Mesendoderm (in vitro differentiated cells): Measurements from ENCODE around the gene NBEA.

ENCODE experiments used
- DNase-seq: peaks from one replicate; pipeline ENCODE4 v3.0.0; 2013
- H2AK5ac ChIP-seq: 2 replicates; pipeline ENCODE4 v1.6.1; 2013; ENCODE audit warnings: low read length, inconsistent platforms
- H2BK120ac ChIP-seq: 2 replicates; pipeline ENCODE4 v1.6.1; 2013; ENCODE audit warnings: low read depth, mild to moderate bottlenecking, low read length, moderate library complexity, mixed read lengths
- H2BK15ac ChIP-seq: replicated peaks from 2 replicates; pipeline ENCODE4 v1.6.1; 2013; ENCODE audit warnings: low read depth, mild to moderate bottlenecking, moderate library complexity
- H2BK5ac ChIP-seq: 2 replicates; pipeline ENCODE4 v1.6.1; 2013; ENCODE audit warnings: low read length, inconsistent platforms
- H3K18ac ChIP-seq: 2 replicates; pipeline ENCODE4 v1.6.1; 2013; ENCODE audit warnings: mild to moderate bottlenecking, low read length, mixed read lengths
- H3K23ac ChIP-seq: one replicate; pipeline ENCODE4 v1.6.1; 2013; ENCODE audit warnings: low read length
- H3K27ac ChIP-seq: 2 replicates; pipeline ENCODE4 v1.5.1; 2013; ENCODE audit warnings: low read depth, mild to moderate bottlenecking, inconsistent platforms, low read length, moderate library complexity
- H3K27me3 ChIP-seq: 2 replicates; pipeline ENCODE4 v1.6.1; 2013; ENCODE audit warnings: low read length, control low read depth, mild to moderate bottlenecking, inconsistent platforms; ENCODE audit not compliant: insufficient read depth, poor library complexity
- H3K36me3 ChIP-seq: 2 replicates; pipeline ENCODE4 v1.6.1; 2013; ENCODE audit warnings: low read length, inconsistent platforms; ENCODE audit not compliant: control insufficient read depth, insufficient read depth
- H3K4ac ChIP-seq: one replicate; pipeline ENCODE4 v1.6.1; 2013; ENCODE audit warnings: low read depth, mild to moderate bottlenecking, low read length, moderate library complexity
- H3K4me1 ChIP-seq: 2 replicates; pipeline ENCODE4 v1.6.1; 2013; ENCODE audit warnings: low read depth, low read length, inconsistent platforms; ENCODE audit not compliant: control insufficient read depth
- H3K4me2 ChIP-seq: 2 replicates; pipeline ENCODE4 v1.6.1; 2013; ENCODE audit warnings: low read length
- H3K4me3 ChIP-seq: 2 replicates; pipeline ENCODE4 v1.5.1; 2013; ENCODE audit warnings: mild to moderate bottlenecking, low read length
- H3K56ac ChIP-seq: one replicate; pipeline ENCODE4 v1.6.1; 2013; ENCODE audit warnings: low read length
- H3K79me1 ChIP-seq: 2 replicates; pipeline ENCODE4 v1.6.1; 2013; ENCODE audit warnings: low read length, inconsistent platforms
- H3K79me2 ChIP-seq: 2 replicates; pipeline ENCODE4 v1.6.1; 2013; ENCODE audit warnings: mild to moderate bottlenecking, low read length; ENCODE audit not compliant: control insufficient read depth, insufficient read depth
- H3K9ac ChIP-seq: 2 replicates; pipeline ENCODE4 v1.6.1; 2013; ENCODE audit warnings: low read length, inconsistent platforms
- H4K5ac ChIP-seq: one replicate; pipeline ENCODE4 v1.6.1; 2013; ENCODE audit warnings: low read length
- H4K8ac ChIP-seq: one replicate; pipeline ENCODE4 v1.6.1; 2013; ENCODE audit warnings: low read depth, mild to moderate bottlenecking, control low read depth, low read length, moderate library complexity
- WGBS: extraction: QIAGEN DNeasy Blood & Tissue Kit; methylation state at CpG from one replicate; pipeline ENCODE4 v1.1.7; 2013; ENCODE audit warnings: low lambda C conversion rate, missing lambda C conversion rate; ENCODE audit not compliant: insufficient coverage; ENCODE audit errors: extremely low coverage; 5-methylcytosine and 5-hydroxymethylcytosine counted together

Gene NBEA

DNA sequence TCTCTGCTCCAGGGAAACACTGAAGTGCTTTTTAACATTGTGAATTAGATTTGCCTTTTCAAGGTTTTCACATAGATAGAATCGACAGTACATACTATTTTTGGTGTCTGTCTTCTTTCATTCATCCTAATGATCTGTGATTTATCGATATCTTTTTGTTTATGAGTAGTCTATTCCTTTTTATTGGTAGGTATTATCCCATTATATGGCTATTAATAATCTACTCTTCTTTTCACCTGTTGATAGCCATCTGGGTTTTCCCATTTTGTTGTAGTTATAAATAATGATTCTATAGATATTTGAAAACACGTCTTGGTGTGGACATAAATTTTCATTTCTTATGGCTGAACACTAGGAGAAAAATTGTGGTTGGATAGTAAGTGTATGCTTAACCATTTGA lies 271.8 kb downstream of the NBEA start:
- H3K4me1 ChIP-seq: no peaks in the 10 kb centered on the region
- no peak overlapping the region for H4K8ac ChIP-seq
- H3K23ac ChIP-seq: no peak overlapping the region
- H3K79me2 ChIP-seq: no peaks in the 10 kb centered on the region
- no peak overlapping the region for H3K27ac ChIP-seq
- no peak overlapping the region for H3K4me2 ChIP-seq
- no peak overlapping the region for H2AK5ac ChIP-seq
- no peak overlapping the region for H3K4me3 ChIP-seq
- no peak overlapping the region for H3K18ac ChIP-seq
- no peak overlapping the region for H2BK120ac ChIP-seq
- no peaks in the 10 kb centered on the region for H3K27me3 ChIP-seq
- H2BK5ac ChIP-seq: no peak overlapping the region
- DNase-seq: no peak
- H4K5ac ChIP-seq: no peak overlapping the region
- no peak overlapping the region for H3K9ac ChIP-seq
- no peak overlapping the region for H2BK15ac ChIP-seq
- H3K4ac ChIP-seq: no peak overlapping the region
- H3K79me1 ChIP-seq: no peaks in the 10 kb centered on the region
- no CpG with 5 or more reads among the region's 3 CpGs for WGBS
- H3K56ac ChIP-seq: no peak overlapping the region
- no peaks in the 10 kb centered on the region for H3K36me3 ChIP-seq

DNA sequence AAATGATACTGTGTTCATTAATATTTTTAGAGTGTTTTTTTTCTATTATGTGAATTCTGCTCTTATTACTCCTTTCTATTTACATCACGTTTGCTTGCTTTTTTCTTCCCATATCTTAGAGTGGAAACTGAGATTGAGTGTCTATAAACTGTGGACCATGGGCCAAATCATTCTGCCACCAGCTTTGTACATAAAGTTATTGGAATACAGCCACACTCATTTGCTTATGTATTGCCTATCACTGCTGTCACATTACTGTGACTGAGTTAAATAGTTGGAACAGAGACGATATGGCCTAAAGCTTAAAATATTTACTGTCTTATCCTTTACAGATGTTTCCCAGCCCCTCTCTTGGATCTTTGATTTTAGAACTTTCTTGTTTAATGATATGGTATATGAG lies 274.1 kb downstream of the NBEA start:
- Histone ChIP-seq H3K27ac (no peak overlapping the region), H3K4ac (no peak overlapping the region), H3K4me2 (no peak overlapping the region), H3K18ac (no peak overlapping the region), H2AK5ac (no peak overlapping the region), H2BK15ac (no peak overlapping the region), H3K4me1 (no peaks in the 10 kb centered on the region), H3K79me2 (no peaks in the 10 kb centered on the region), H2BK5ac (no peak overlapping the region), H3K4me3 (no peak overlapping the region), H3K56ac (no peak overlapping the region), H3K23ac (no peak overlapping the region), H3K27me3 (no peaks in the 10 kb centered on the region), H3K36me3 (no peaks in the 10 kb centered on the region), H4K5ac (no peak overlapping the region), H3K79me1 (no peaks in the 10 kb centered on the region), H3K9ac (no peak overlapping the region), H4K8ac (no peak overlapping the region), H2BK120ac (no peak overlapping the region)
- DNase-seq: no peak
- WGBS: no CpG with 5 or more reads among the region's 2 CpGs

- Histone ChIP-seq H3K4me3 (no peak overlapping the region), H3K4me2 (no peak overlapping the region), H3K36me3 (no peaks in the 10 kb centered on the region), H3K27me3 (no peaks in the 10 kb centered on the region), H4K5ac (no peak overlapping the region), H2BK5ac (no peak overlapping the region), H4K8ac (no peak overlapping the region), H2BK15ac (no peak overlapping the region), H3K4me1 (peaks cover 3% of the 10 kb centered on the region), H2BK120ac (no peak overlapping the region), H3K18ac (no peak overlapping the region), H3K27ac (no peak overlapping the region), H2AK5ac (no peak overlapping the region), H3K4ac (no peak overlapping the region), H3K23ac (no peak overlapping the region), H3K56ac (no peak overlapping the region), H3K79me1 (no peaks in the 10 kb centered on the region), H3K9ac (no peak overlapping the region), H3K79me2 (no peaks in the 10 kb centered on the region)
- no peak for DNase-seq
- no CpG with 5 or more reads among the region's 1 CpG for WGBS
Measured at GRCh38 chr13:35219021-35219420, 277.0 kb downstream of the NBEA start.

GRCh38 chr13:35225159-35225558 lies 283.1 kb downstream of the NBEA start:
- Histone ChIP-seq H3K79me2 (no peaks in the 10 kb centered on the region), H3K18ac (no peak overlapping the region), H3K36me3 (no peaks in the 10 kb centered on the region), H2BK15ac (no peak overlapping the region), H3K4me1 (peaks cover 5% of the 10 kb centered on the region), H3K79me1 (no peaks in the 10 kb centered on the region), H3K9ac (no peak overlapping the region), H3K27me3 (no peaks in the 10 kb centered on the region), H3K23ac (no peak overlapping the region), H2AK5ac (no peak overlapping the region), H2BK120ac (no peak overlapping the region), H3K4me3 (no peak overlapping the region), H4K5ac (no peak overlapping the region), H4K8ac (no peak overlapping the region), H3K56ac (no peak overlapping the region), H3K4ac (no peak overlapping the region), H3K4me2 (no peak overlapping the region), H3K27ac (no peak overlapping the region), H2BK5ac (no peak overlapping the region)
- no CpG with 5 or more reads among the region's 1 CpG for WGBS
- DNase-seq: no peak

- no peak overlapping the region for H3K4me3 ChIP-seq
- DNase-seq: peak; percentile 59
- H3K56ac ChIP-seq: no peak overlapping the region
- H4K5ac ChIP-seq: no peak overlapping the region
- no peak overlapping the region for H3K27ac ChIP-seq
- H3K4ac ChIP-seq: no peak overlapping the region
- H3K36me3 ChIP-seq: no peaks in the 10 kb centered on the region
- H3K79me2 ChIP-seq: no peaks in the 10 kb centered on the region
- no peaks in the 10 kb centered on the region for H3K79me1 ChIP-seq
- H3K27me3 ChIP-seq: no peaks in the 10 kb centered on the region
- no peak overlapping the region for H3K4me2 ChIP-seq
- H3K4me1 ChIP-seq: peaks cover 5% of the 10 kb centered on the region
- WGBS: no CpG with 5 or more reads among the region's 2 CpGs
- no peak overlapping the region for H4K8ac ChIP-seq
- no peak overlapping the region for H2BK5ac ChIP-seq
- no peak overlapping the region for H2AK5ac ChIP-seq
- H2BK120ac ChIP-seq: no peak overlapping the region
- no peak overlapping the region for H3K9ac ChIP-seq
- H2BK15ac ChIP-seq: no peak overlapping the region
- H3K23ac ChIP-seq: no peak overlapping the region
- no peak overlapping the region for H3K18ac ChIP-seq
Measured at GRCh38 chr13:35225582-35225981, 283.5 kb downstream of the NBEA start.

DNA sequence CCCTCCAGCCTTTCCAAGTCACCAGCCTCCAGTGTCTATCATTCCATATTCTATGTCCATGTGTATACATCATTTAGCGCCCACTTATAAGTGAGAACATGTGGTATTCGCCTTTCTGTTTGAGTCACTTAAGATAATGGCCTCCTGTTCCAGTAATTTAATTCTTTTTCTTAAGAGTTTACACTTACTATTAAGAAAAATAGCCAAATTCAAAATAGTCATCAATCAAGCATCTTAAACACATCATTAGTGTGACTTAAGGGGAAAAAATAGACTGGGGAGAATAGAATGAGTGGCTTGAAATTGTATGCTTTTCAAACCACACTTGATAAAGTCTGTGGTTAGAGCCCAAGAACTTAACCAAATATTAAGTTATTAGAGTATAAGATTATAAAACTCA lies 286.5 kb downstream of the NBEA start:
- Histone ChIP-seq H3K4me2 (no peak overlapping the region), H3K4me1 (peaks cover 5% of the 10 kb centered on the region), H3K9ac (no peak overlapping the region), H3K79me2 (no peaks in the 10 kb centered on the region), H2AK5ac (no peak overlapping the region), H3K27me3 (no peaks in the 10 kb centered on the region), H2BK15ac (no peak overlapping the region), H3K79me1 (no peaks in the 10 kb centered on the region), H3K18ac (no peak overlapping the region), H3K4me3 (no peak overlapping the region), H4K5ac (no peak overlapping the region), H3K4ac (no peak overlapping the region), H2BK120ac (no peak overlapping the region), H3K27ac (no peak overlapping the region), H3K23ac (no peak overlapping the region), H4K8ac (no peak overlapping the region), H2BK5ac (no peak overlapping the region), H3K36me3 (no peaks in the 10 kb centered on the region), H3K56ac (no peak overlapping the region)
- WGBS: no CpG with 5 or more reads among the region's 2 CpGs
- DNase-seq: no peak
